Vagina (tissue), 2 donors: ENCODE measurements around the gene GIGYF2.

Experiments used
- CTCF ChIP-seq, 3 experiments: fragments of 450-650 bp in 2 of 3; fragments of 200-600 bp in 1 of 3; sonication (generic) in 1 of 3; IDR thresholded peaks; one replicate each; pipeline ENCODE4 v1.5.1; 2017 to 2019; ENCODE audit warnings: antibody characterized with exemption in 3 of 3, mild to moderate bottlenecking in 2 of 3, moderate library complexity in 2 of 3
- POLR2AphosphoS5 ChIP-seq, 2 donors: sonication (generic); formaldehyde crosslinking; IDR thresholded peaks; one replicate each; pipeline ENCODE4 v1.9.0; 2017; ENCODE audit warnings: antibody characterized with exemption in 2 of 2, mild to moderate bottlenecking in 2 of 2, low read depth in 1 of 2; ENCODE audit not compliant: insufficient read depth in 1 of 2

GRCh38 chr2:232675381-232675780 lies 21.8 kb upstream of the GIGYF2 start:
- TF ChIP-seq CTCF (IDR thresholded peaks at IDR 0.05) (no peak), POLR2AphosphoS5 (IDR thresholded peaks at IDR 0.05; ENCODE audit: insufficient read depth in 1 of 2, low read depth in 1 of 2) (no peak)
